ENCODE measurements around the gene COPRS. TPM values are rescaled to one million over a fixed set of nuclear protein-coding genes. Genes with fewer than 3 reads are reported as not detected.

COPRS gene
- total and polyA plus RNA-seq, 7 donors: 29.4 to 216 (median 135) TPM

GRCh38 chr17:31900877-31901276, 41.8 kb upstream of the COPRS start:
- Histone ChIP-seq H3K27ac (peak overlapping the region; percentile 65 to 80 (median 79)), H3K9me3 (no peaks in the 10 kb centered on the region), H3K36me3 (peaks cover 0 to 36% (median 22%) of the 10 kb centered on the region in 4 donors), H3K27me3 (no peaks in the 10 kb centered on the region), H3K4me1 (peaks cover 0 to 21% (median 12%) of the 10 kb centered on the region in 4 donors), H3K4me3 (peak overlapping the region; percentile 67 to 76 (median 70))
- DNase-seq: no peak
- no peak for TF ChIP-seq CTCF (IDR thresholded peaks at IDR 0.05)
- no peak for TF ChIP-seq POLR2A (IDR thresholded peaks at IDR 0.05)
- TF ChIP-seq EP300 (IDR thresholded peaks at IDR 0.05): no peak
- no peak for TF ChIP-seq POLR2AphosphoS5 (IDR thresholded peaks at IDR 0.05)
- 3 to 10% methylated on average over 5 of the region's 5 CpGs for WGBS, 2 donors
- intact Hi-C loops (cut with DNase I): loop anchor here (1.0 to 5.0 kb wide), 4 partner anchors 35 to 464 kb away; partner anchors contain the start of gene COPRS

GRCh38 chr17:31888124-31888523, 29.1 kb upstream of the COPRS start:
- TF ChIP-seq POLR2AphosphoS5 (IDR thresholded peaks at IDR 0.05) (no peak), CTCF (IDR thresholded peaks at IDR 0.05) (no peak), EP300 (IDR thresholded peaks at IDR 0.05) (no peak), POLR2A (IDR thresholded peaks at IDR 0.05) (no peak)
- H3K36me3 ChIP-seq: peaks cover 17 to 100% (median 46%) of the 10 kb centered on the region in 4 donors
- H3K9me3 ChIP-seq: no peaks in the 10 kb centered on the region
- intact Hi-C loops (cut with DNase I): no loop called here
- 62 to 93% methylated on average over 4 of the region's 4 CpGs for WGBS, 2 donors
- no peak overlapping the region for H3K27ac ChIP-seq
- no peaks in the 10 kb centered on the region for H3K27me3 ChIP-seq
- DNase-seq: no peak
- H3K4me1 ChIP-seq: no peaks in the 10 kb centered on the region
- no peak overlapping the region for H3K4me3 ChIP-seq

- intact Hi-C loops (cut with DNase I): no loop called here
- DNase-seq: no peak
- Histone ChIP-seq H3K36me3 (peaks cover 6 to 98% (median 58%) of the 10 kb centered on the region in 4 donors), H3K27me3 (no peaks in the 10 kb centered on the region), H3K9me3 (no peaks in the 10 kb centered on the region), H3K4me3 (no peak overlapping the region), H3K4me1 (no peaks in the 10 kb centered on the region), H3K27ac (no peak overlapping the region)
- TF ChIP-seq POLR2A (IDR thresholded peaks at IDR 0.05) (no peak), POLR2AphosphoS5 (IDR thresholded peaks at IDR 0.05) (no peak), EP300 (IDR thresholded peaks at IDR 0.05) (no peak), CTCF (IDR thresholded peaks at IDR 0.05) (no peak)
- 78 to 86% methylated on average over 6 of the region's 6 CpGs for WGBS, 2 donors
Observed at GRCh38 chr17:31882571-31882970, 23.5 kb upstream of the COPRS start.

- peaks cover 6 to 98% (median 55%) of the 10 kb centered on the region in 4 donors for H3K36me3 ChIP-seq
Observed at GRCh38 chr17:31880311-31880710, 21.3 kb upstream of the COPRS start.

More at GRCh38 chr17:31880311-31880710, 21.3 kb upstream of the COPRS start:
- H3K4me3 ChIP-seq: no peak overlapping the region
- no peaks in the 10 kb centered on the region for H3K9me3 ChIP-seq
- TF ChIP-seq EP300 (IDR thresholded peaks at IDR 0.05): no peak
- TF ChIP-seq CTCF (IDR thresholded peaks at IDR 0.05): no peak
- no peak for TF ChIP-seq POLR2AphosphoS5 (IDR thresholded peaks at IDR 0.05)
- TF ChIP-seq POLR2A (IDR thresholded peaks at IDR 0.05): no peak
- intact Hi-C loops (cut with DNase I): no loop called here
- H3K27me3 ChIP-seq: no peaks in the 10 kb centered on the region
- no peak for DNase-seq
- H3K4me1 ChIP-seq: no peaks in the 10 kb centered on the region
- WGBS, 2 donors: 94 to 96% methylated on average over 8 of the region's 8 CpGs
- H3K27ac ChIP-seq: no peak overlapping the region

Data from sigmoid colon (tissue), 7 donors.